PC-9 (cell line): ENCODE measurements around the gene TBC1D8B. TPM values are rescaled to one million over a fixed set of nuclear protein-coding genes. Genes with fewer than 3 reads are reported as not detected.

Experiments used
- BruUV-seq: library from RNA; stranded (reverse); fragments of 400-500 nt; replicated peaks from 2 replicates; lab custom pipeline; 2021; lab: Mats Ljungman, UMichigan
- CTCF ChIA-PET: fragments of 300-600 bp; sonication (Branson Sonifier 250); formaldehyde crosslinking; loops from one replicate; lab custom pipeline; 2022; ENCODE audit warnings: antibody characterized with exemption; lab: Charles Lee
- POLR2A ChIA-PET: fragments of 300-600 bp; sonication (Branson Sonifier 250); formaldehyde crosslinking; loops from one replicate; lab custom pipeline; 2022; ENCODE audit warnings: antibody characterized with exemption; ENCODE audit not compliant: unreplicated experiment; lab: Charles Lee
- DNase-seq, 2 experiments: peaks; one replicate each; pipeline versions ENCODE4 v3.0.0 to v3.0.0-alpha.2; 2015 to 2022; ENCODE audit warnings: mixed read lengths in 1 of 2
- H2AFZ ChIP-seq: fragments of 200-600 bp; sonication (generic); 2 replicates; pipeline ENCODE4 v1.8.1; 2017; ENCODE audit warnings: antibody characterized with exemption
- H3F3A ChIP-seq: fragments of 200-600 bp; sonication (generic); 2 replicates; pipeline ENCODE4 v1.8.1; 2017; ENCODE audit warnings: antibody characterized with exemption, mild to moderate bottlenecking, low read depth; ENCODE audit not compliant: insufficient read depth
- H3K27ac ChIP-seq: fragments of 200-600 bp; sonication (generic); 2 replicates; pipeline ENCODE4 v1.6.1; 2016; ENCODE audit warnings: mixed run types
- H3K27me3 ChIP-seq: fragments of 200-600 bp; sonication (generic); 2 replicates; pipeline ENCODE4 v1.6.1; 2016; ENCODE audit warnings: low read depth, mixed run types; ENCODE audit not compliant: insufficient read depth
- H3K36me3 ChIP-seq: fragments of 200-600 bp; sonication (generic); 2 replicates; pipeline ENCODE4 v1.6.1; 2016; ENCODE audit warnings: low read depth, mixed run types
- H3K4me1 ChIP-seq: fragments of 200-600 bp; sonication (generic); replicated peaks from 2 replicates; pipeline ENCODE4 v1.6.1; 2016; ENCODE audit warnings: mixed run types; ENCODE audit not compliant: insufficient read depth
- H3K4me2 ChIP-seq: fragments of 200-600 bp; sonication (generic); 2 replicates; pipeline ENCODE4 v1.6.1; 2017; ENCODE audit warnings: mixed run types
- H3K4me3 ChIP-seq: fragments of 200-600 bp; sonication (generic); 2 replicates; pipeline ENCODE4 v1.6.1; 2016; ENCODE audit warnings: mixed run types
- H3K79me2 ChIP-seq: fragments of 200-600 bp; sonication (generic); 2 replicates; pipeline ENCODE4 v1.6.1; 2017; ENCODE audit warnings: low read depth, mixed run types
- H3K9me2 ChIP-seq: fragments of 200-600 bp; sonication (generic); 2 replicates; pipeline ENCODE4 v1.8.1; 2017; ENCODE audit warnings: mild to moderate bottlenecking; ENCODE audit not compliant: insufficient read depth
- H3K9me3 ChIP-seq: fragments of 200-600 bp; sonication (generic); 2 replicates; pipeline ENCODE4 v1.8.1; 2016; ENCODE audit warnings: low read depth; ENCODE audit not compliant: insufficient read depth
- H4K20me1 ChIP-seq: fragments of 200-600 bp; sonication (generic); 2 replicates; pipeline ENCODE4 v1.8.1; 2017; ENCODE audit not compliant: insufficient read depth
- CTCF ChIP-seq: fragments of 200-600 bp; sonication (generic); conservative IDR thresholded peaks from 2 replicates; pipeline ENCODE4 v1.6.1; 2017; ENCODE audit warnings: mixed run types, antibody characterized with exemption, mild to moderate bottlenecking, moderate library complexity
- EZH2 ChIP-seq: fragments of 200-600 bp; sonication (generic); IDR thresholded peaks from 2 replicates; pipeline ENCODE4 v1.8.0; 2017; ENCODE audit warnings: antibody characterized with exemption, low read depth
- intact Hi-C: fragments of 100-400 bp; cut with micrococcal nuclease; formaldehyde crosslinking; loops from one replicate; pipeline ENCODE4 v1.10.0; 2022; ENCODE audit not compliant: unreplicated experiment
- total RNA-seq: library from RNA; stranded (reverse); gene quantifications from 2 replicates; pipeline ENCODE4 v1.2.3, GENCODE V29; 2021

The TBC1D8B gene
- total RNA-seq, 1 experiment from 2014 or later: 5.3 TPM

- no peaks in the 10 kb centered on the region for H4K20me1 ChIP-seq
- no peak overlapping the region for H3K27ac ChIP-seq
- no peak overlapping the region for H2AFZ ChIP-seq
- H3K27me3 ChIP-seq: no peaks in the 10 kb centered on the region
- no peak for DNase-seq
- no peaks in the 10 kb centered on the region for H3K79me2 ChIP-seq
- intact Hi-C loops: no loop called here
- BruUV-seq: no TSS peak
- H3K4me2 ChIP-seq: no peak overlapping the region
- no peaks in the 10 kb centered on the region for H3K9me3 ChIP-seq
- CTCF ChIA-PET: no interaction called here
- H3F3A ChIP-seq: no peaks in the 10 kb centered on the region
- no peaks in the 10 kb centered on the region for H3K9me2 ChIP-seq
- POLR2A ChIA-PET: no interaction called here
- H3K4me3 ChIP-seq: no peak overlapping the region
- H3K36me3 ChIP-seq: no peaks in the 10 kb centered on the region
- TF ChIP-seq CTCF (no peak), EZH2 (no peak)
- no peaks in the 10 kb centered on the region for H3K4me1 ChIP-seq
These were observed 22.2 kb upstream of the TBC1D8B start for GRCh38 chrX:106780264-106780663.

- ChIA-PET CTCF (no interaction called here), POLR2A (no interaction called here)
- H3K79me2 ChIP-seq: no peaks in the 10 kb centered on the region
- no peaks in the 10 kb centered on the region for H4K20me1 ChIP-seq
- H3K9me2 ChIP-seq: no peaks in the 10 kb centered on the region
- no peaks in the 10 kb centered on the region for H3K27me3 ChIP-seq
- no peaks in the 10 kb centered on the region for H3K9me3 ChIP-seq
- H3F3A ChIP-seq: no peaks in the 10 kb centered on the region
- no peak overlapping the region for H3K4me3 ChIP-seq
- no peak for DNase-seq
- intact Hi-C loops: no loop called here
- no peaks in the 10 kb centered on the region for H3K36me3 ChIP-seq
- TF ChIP-seq EZH2 (no peak), CTCF (no peak)
- no TSS peak for BruUV-seq
- H3K4me2 ChIP-seq: no peak overlapping the region
- H3K4me1 ChIP-seq: no peaks in the 10 kb centered on the region
- H2AFZ ChIP-seq: no peak overlapping the region
- no peak overlapping the region for H3K27ac ChIP-seq
These were observed 21.7 kb upstream of the TBC1D8B start for GRCh38 chrX:106780664-106781377.

GRCh38 chrX:106783716-106784115 is 18.8 kb upstream of the TBC1D8B start:
- no peak overlapping the region for H3K4me2 ChIP-seq
- DNase-seq: no peak
- TF ChIP-seq EZH2 (no peak), CTCF (no peak)
- H3K9me3 ChIP-seq: no peaks in the 10 kb centered on the region
- no peaks in the 10 kb centered on the region for H3K4me1 ChIP-seq
- no peak overlapping the region for H3K27ac ChIP-seq
- ChIA-PET CTCF (no interaction called here), POLR2A (no interaction called here)
- intact Hi-C loops: no loop called here
- no peaks in the 10 kb centered on the region for H3K36me3 ChIP-seq
- H3F3A ChIP-seq: no peaks in the 10 kb centered on the region
- BruUV-seq: no TSS peak
- H4K20me1 ChIP-seq: no peaks in the 10 kb centered on the region
- no peaks in the 10 kb centered on the region for H3K79me2 ChIP-seq
- H3K9me2 ChIP-seq: no peaks in the 10 kb centered on the region
- no peak overlapping the region for H3K4me3 ChIP-seq
- H2AFZ ChIP-seq: no peak overlapping the region
- H3K27me3 ChIP-seq: no peaks in the 10 kb centered on the region
